Peyer's patch (tissue), 4 donors: Measurements from ENCODE around the gene ZSCAN12.

Experiments used
- POLR2A ChIP-seq, 2 donors: fragments of 450-650 bp; IDR thresholded peaks; one replicate each; pipeline ENCODE4 v1.5.1; 2017; ENCODE audit warnings: antibody characterized with exemption in 2 of 2, mild to moderate bottlenecking in 2 of 2, moderate library complexity in 2 of 2
- TF ChIP-seq, protein P1 (sequence below), 6 experiments: fragments of 450-650 bp in 4 of 6; fragments of 200-600 bp in 2 of 6; sonication (generic) in 1 of 6; IDR thresholded peaks; one replicate each; pipeline ENCODE4 v1.5.1; 2017 to 2019; ENCODE audit warnings: antibody characterized with exemption in 6 of 6, mild to moderate bottlenecking in 3 of 6, moderate library complexity in 1 of 6

DNA sequence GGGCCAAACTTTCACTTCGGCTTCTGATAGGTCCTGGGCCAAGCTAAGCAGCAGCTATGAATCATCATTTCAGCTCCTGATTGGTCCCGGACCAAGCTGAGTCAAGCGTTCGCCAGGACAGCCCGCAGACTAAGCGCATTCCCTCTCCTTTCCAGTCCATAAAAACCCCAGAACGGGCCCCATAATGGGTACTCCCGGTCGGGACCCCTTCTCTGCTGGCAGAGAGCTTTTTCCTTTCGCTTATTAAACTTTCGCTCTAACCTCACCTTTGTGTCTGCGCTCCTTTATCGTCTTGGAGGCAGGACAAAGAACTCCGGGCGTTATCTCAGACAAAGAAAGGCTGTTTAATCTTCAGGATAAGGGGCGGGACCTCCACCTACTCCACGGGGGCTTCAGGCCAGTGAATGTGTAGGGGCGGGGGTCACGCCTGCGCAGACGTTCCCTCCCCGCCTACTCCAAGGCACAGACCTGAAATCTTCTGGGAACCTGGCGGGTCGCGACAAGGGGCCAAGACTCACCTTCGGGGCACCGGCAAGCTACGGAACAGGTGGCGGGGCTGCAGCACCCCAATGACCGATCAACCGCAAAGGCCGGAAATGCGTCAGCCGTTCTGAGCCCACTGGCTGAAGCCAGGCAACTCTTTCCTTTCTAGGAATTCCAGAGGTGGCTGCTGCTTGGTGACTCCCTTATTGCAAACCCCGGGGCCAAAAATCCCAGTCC is 63.8 kb downstream of the ZSCAN12 start, which contains the start of gene ZSCAN31:
- TF ChIP-seq, protein P1, sequence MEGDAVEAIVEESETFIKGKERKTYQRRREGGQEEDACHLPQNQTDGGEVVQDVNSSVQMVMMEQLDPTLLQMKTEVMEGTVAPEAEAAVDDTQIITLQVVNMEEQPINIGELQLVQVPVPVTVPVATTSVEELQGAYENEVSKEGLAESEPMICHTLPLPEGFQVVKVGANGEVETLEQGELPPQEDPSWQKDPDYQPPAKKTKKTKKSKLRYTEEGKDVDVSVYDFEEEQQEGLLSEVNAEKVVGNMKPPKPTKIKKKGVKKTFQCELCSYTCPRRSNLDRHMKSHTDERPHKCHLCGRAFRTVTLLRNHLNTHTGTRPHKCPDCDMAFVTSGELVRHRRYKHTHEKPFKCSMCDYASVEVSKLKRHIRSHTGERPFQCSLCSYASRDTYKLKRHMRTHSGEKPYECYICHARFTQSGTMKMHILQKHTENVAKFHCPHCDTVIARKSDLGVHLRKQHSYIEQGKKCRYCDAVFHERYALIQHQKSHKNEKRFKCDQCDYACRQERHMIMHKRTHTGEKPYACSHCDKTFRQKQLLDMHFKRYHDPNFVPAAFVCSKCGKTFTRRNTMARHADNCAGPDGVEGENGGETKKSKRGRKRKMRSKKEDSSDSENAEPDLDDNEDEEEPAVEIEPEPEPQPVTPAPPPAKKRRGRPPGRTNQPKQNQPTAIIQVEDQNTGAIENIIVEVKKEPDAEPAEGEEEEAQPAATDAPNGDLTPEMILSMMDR (IDR thresholded peaks at IDR 0.05), result no peak
- TF ChIP-seq POLR2A (IDR thresholded peaks at IDR 0.05), result peak; percentile 87 to 94
